ENCODE measurements around the gene NPFFR1. TPM values are rescaled to one million over a fixed set of nuclear protein-coding genes. Genes with fewer than 3 reads are reported as not detected.
"Not testable (repeated sequence)": the region's sequence is repeated elsewhere in the genome, so short reads cannot be mapped to it uniquely, and the experiment has no call there.

Gene NPFFR1
- total and polyA plus RNA-seq, 2 donors, result 0.05 to 0.21 TPM

DNA sequence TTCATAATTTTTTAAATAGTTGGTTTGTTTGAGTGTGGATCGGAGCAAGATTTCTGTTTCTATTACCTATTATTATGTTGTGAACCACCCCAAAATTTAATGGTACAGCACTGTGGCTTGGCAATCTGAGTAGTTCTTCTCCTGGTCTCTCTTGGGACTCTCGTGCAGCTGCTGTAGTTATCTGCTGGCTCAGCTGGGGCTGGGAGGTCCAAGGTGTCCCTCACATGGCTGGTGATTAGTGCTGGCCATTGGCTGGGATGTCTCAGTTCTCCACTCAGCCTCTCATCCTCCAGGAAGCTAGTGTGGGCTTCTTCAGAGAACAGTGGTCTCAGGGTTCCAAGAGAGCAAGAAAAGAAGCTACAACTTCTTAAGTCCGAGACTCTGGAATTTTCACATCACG, 15.4 kb downstream of the NPFFR1 start:
- Histone ChIP-seq H3K27ac (ENCODE audit: low read depth in 1 of 2, low read length in 1 of 2) (no peak overlapping the region), H3K4me1 (ENCODE audit: control insufficient read depth in 2 of 2, insufficient read depth in 2 of 2, low read length in 2 of 2) (no peaks in the 10 kb centered on the region), H3K4me3 (ENCODE audit: low read length in 2 of 2) (no peak overlapping the region), H3K36me3 (ENCODE audit: control insufficient read depth in 2 of 2, insufficient read depth in 2 of 2, low read length in 1 of 2) (no peaks in the 10 kb centered on the region), H3K27me3 (ENCODE audit: control insufficient read depth in 2 of 2, insufficient read depth in 1 of 2, low read length in 1 of 2) (peaks cover 3 to 16% of the 10 kb centered on the region in 2 donors), H3K9me3 (ENCODE audit: control insufficient read depth in 2 of 2, insufficient read depth in 1 of 2, low read length in 1 of 2) (no peaks in the 10 kb centered on the region)
- 97% methylated on average over 4 of the region's 4 CpGs for WGBS
- no peak for DNase-seq (ENCODE audit: low read depth in 6 of 9, low spot score in 9 of 9)

- H3K27ac ChIP-seq (ENCODE audit: low read depth in 1 of 2, low read length in 1 of 2), result no peak overlapping the region
- DNase-seq (ENCODE audit: low read depth in 6 of 9, low spot score in 9 of 9), result no peak
- H3K4me1 ChIP-seq (ENCODE audit: control insufficient read depth in 2 of 2, insufficient read depth in 2 of 2, low read length in 2 of 2), result no peaks in the 10 kb centered on the region
- peaks cover 3 to 18% of the 10 kb centered on the region in 2 donors for H3K27me3 ChIP-seq (ENCODE audit: control insufficient read depth in 2 of 2, insufficient read depth in 1 of 2, low read length in 1 of 2)
- H3K9me3 ChIP-seq (ENCODE audit: control insufficient read depth in 2 of 2, insufficient read depth in 1 of 2, low read length in 1 of 2), result no peaks in the 10 kb centered on the region
- 76% methylated on average over 9 of the region's 9 CpGs for WGBS
- H3K36me3 ChIP-seq (ENCODE audit: control insufficient read depth in 2 of 2, insufficient read depth in 2 of 2, low read length in 1 of 2), result no peaks in the 10 kb centered on the region
- no peak overlapping the region for H3K4me3 ChIP-seq (ENCODE audit: low read length in 2 of 2)
Measured at GRCh38 chr10:70267161-70267933, 16.5 kb downstream of the NPFFR1 start.

GRCh38 chr10:70266701-70267100, 17.1 kb downstream of the NPFFR1 start:
- H3K4me3 ChIP-seq (ENCODE audit: low read length in 2 of 2), result no peak overlapping the region
- H3K4me1 ChIP-seq (ENCODE audit: control insufficient read depth in 2 of 2, insufficient read depth in 2 of 2, low read length in 2 of 2), result no peaks in the 10 kb centered on the region
- peaks cover 3 to 18% of the 10 kb centered on the region in 2 donors for H3K27me3 ChIP-seq (ENCODE audit: control insufficient read depth in 2 of 2, insufficient read depth in 1 of 2, low read length in 1 of 2)
- 11% methylated on average over 1 of the region's 1 CpG for WGBS
- H3K27ac ChIP-seq (ENCODE audit: low read depth in 1 of 2, low read length in 1 of 2), result no peak overlapping the region
- no peaks in the 10 kb centered on the region for H3K36me3 ChIP-seq (ENCODE audit: control insufficient read depth in 2 of 2, insufficient read depth in 2 of 2, low read length in 1 of 2)
- no peak for DNase-seq (ENCODE audit: low read depth in 6 of 9, low spot score in 9 of 9)
- H3K9me3 ChIP-seq (ENCODE audit: control insufficient read depth in 2 of 2, insufficient read depth in 1 of 2, low read length in 1 of 2), result no peaks in the 10 kb centered on the region

GRCh38 chr10:70266056-70266455, 17.7 kb downstream of the NPFFR1 start:
- no peaks in the 10 kb centered on the region for H3K9me3 ChIP-seq (ENCODE audit: control insufficient read depth in 2 of 2, insufficient read depth in 1 of 2, low read length in 1 of 2)
- no peak for DNase-seq (ENCODE audit: low read depth in 6 of 9, low spot score in 9 of 9)
- no peaks in the 10 kb centered on the region for H3K4me1 ChIP-seq (ENCODE audit: control insufficient read depth in 2 of 2, insufficient read depth in 2 of 2, low read length in 2 of 2)
- H3K27me3 ChIP-seq (ENCODE audit: control insufficient read depth in 2 of 2, insufficient read depth in 1 of 2, low read length in 1 of 2), result peaks cover 3 to 18% of the 10 kb centered on the region in 2 donors
- WGBS, result 96% methylated on average over 7 of the region's 7 CpGs
- no peak overlapping the region for H3K4me3 ChIP-seq (ENCODE audit: low read length in 2 of 2)
- H3K27ac ChIP-seq (ENCODE audit: low read depth in 1 of 2, low read length in 1 of 2), result no peak overlapping the region
- no peaks in the 10 kb centered on the region for H3K36me3 ChIP-seq (ENCODE audit: control insufficient read depth in 2 of 2, insufficient read depth in 2 of 2, low read length in 1 of 2)

- WGBS, result 56% methylated on average over 10 of the region's 10 CpGs
- H3K9me3 ChIP-seq (ENCODE audit: control insufficient read depth in 2 of 2, insufficient read depth in 1 of 2, low read length in 1 of 2), result no peaks in the 10 kb centered on the region
- DNase-seq (ENCODE audit: low read depth in 6 of 9, low spot score in 9 of 9), result peak in 1 of 9 donors; percentile 18
- no peak overlapping the region for H3K27ac ChIP-seq (ENCODE audit: low read depth in 1 of 2, low read length in 1 of 2)
- peaks cover 3 to 23% of the 10 kb centered on the region in 2 donors for H3K27me3 ChIP-seq (ENCODE audit: control insufficient read depth in 2 of 2, insufficient read depth in 1 of 2, low read length in 1 of 2)
- H3K36me3 ChIP-seq (ENCODE audit: control insufficient read depth in 2 of 2, insufficient read depth in 2 of 2, low read length in 1 of 2), result no peaks in the 10 kb centered on the region
- H3K4me1 ChIP-seq (ENCODE audit: control insufficient read depth in 2 of 2, insufficient read depth in 2 of 2, low read length in 2 of 2), result no peaks in the 10 kb centered on the region
- no peak overlapping the region for H3K4me3 ChIP-seq (ENCODE audit: low read length in 2 of 2)
Measured at GRCh38 chr10:70265032-70265689, 18.6 kb downstream of the NPFFR1 start.

DNA sequence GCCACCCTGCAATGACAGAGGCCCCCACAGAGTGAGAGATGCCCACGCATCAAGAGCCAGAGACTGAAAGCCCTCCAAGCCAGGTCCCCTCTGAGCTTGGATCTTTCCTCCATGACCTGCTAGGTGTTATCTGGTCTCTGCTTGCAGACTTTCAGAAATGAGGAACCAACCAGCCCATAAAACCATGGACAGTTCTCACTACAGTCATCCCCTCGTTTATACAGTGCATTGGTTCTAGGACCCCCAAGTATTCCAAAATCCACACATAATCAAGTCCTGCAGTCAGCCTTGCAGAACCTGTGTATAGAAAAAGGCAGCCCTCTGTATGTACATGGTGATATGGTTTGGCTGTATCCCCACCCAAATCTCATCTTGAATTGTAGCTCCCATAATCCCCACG, 23.1 kb downstream of the NPFFR1 start:
- Histone ChIP-seq H3K4me1 (ENCODE audit: control insufficient read depth in 2 of 2, insufficient read depth in 2 of 2, low read length in 2 of 2) (peaks cover under 1 to 4% of the 10 kb centered on the region in 2 donors), H3K9me3 (ENCODE audit: control insufficient read depth in 2 of 2, insufficient read depth in 1 of 2, low read length in 1 of 2) (no peaks in the 10 kb centered on the region), H3K4me3 (ENCODE audit: low read length in 2 of 2) (no peak overlapping the region), H3K27me3 (ENCODE audit: control insufficient read depth in 2 of 2, insufficient read depth in 1 of 2, low read length in 1 of 2) (peaks cover 11 to 41% of the 10 kb centered on the region in 2 donors), H3K36me3 (ENCODE audit: control insufficient read depth in 2 of 2, insufficient read depth in 2 of 2, low read length in 1 of 2) (no peaks in the 10 kb centered on the region), H3K27ac (ENCODE audit: low read depth in 1 of 2, low read length in 1 of 2) (no peak overlapping the region)
- 83% methylated on average over 3 of the region's 3 CpGs for WGBS
- DNase-seq (ENCODE audit: low read depth in 6 of 9, low spot score in 9 of 9), result no peak

GRCh38 chr10:70260259-70260658, 23.5 kb downstream of the NPFFR1 start:
- Histone ChIP-seq H3K4me1 (ENCODE audit: control insufficient read depth in 2 of 2, insufficient read depth in 2 of 2, low read length in 2 of 2) (peaks cover 6 to 8% of the 10 kb centered on the region in 2 donors), H3K9me3 (ENCODE audit: control insufficient read depth in 2 of 2, insufficient read depth in 1 of 2, low read length in 1 of 2) (no peaks in the 10 kb centered on the region), H3K27ac (ENCODE audit: low read depth in 1 of 2, low read length in 1 of 2) (no peak overlapping the region), H3K36me3 (ENCODE audit: control insufficient read depth in 2 of 2, insufficient read depth in 2 of 2, low read length in 1 of 2) (no peaks in the 10 kb centered on the region), H3K4me3 (ENCODE audit: low read length in 2 of 2) (no peak overlapping the region), H3K27me3 (ENCODE audit: control insufficient read depth in 2 of 2, insufficient read depth in 1 of 2, low read length in 1 of 2) (peaks cover 15 to 43% of the 10 kb centered on the region in 2 donors)
- WGBS, result 82% methylated on average over 1 of the region's 1 CpG
- DNase-seq (ENCODE audit: low read depth in 6 of 9, low spot score in 9 of 9), result no peak

DNA sequence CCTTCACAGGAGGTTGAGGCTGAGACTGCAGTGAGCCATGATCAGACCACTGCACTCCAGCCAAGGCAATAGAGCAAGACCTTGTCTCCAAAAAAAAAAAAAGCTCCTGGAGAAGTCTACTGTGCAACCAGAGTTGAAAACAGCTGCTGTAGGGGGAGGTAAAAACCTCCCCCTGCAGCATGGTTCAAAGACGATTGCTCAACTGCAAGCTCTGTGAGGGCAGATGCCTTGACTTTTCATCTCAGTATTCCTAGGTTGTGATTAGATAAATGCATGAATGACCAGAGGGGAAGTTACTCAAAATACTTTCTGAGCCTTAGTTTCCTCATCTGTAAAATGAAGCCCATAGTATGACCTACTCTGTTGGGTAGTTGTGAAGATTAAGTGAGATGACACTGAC, 25.6 kb downstream of the NPFFR1 start:
- 96% methylated on average over 1 of the region's 1 CpG for WGBS
- H3K4me1 ChIP-seq (ENCODE audit: control insufficient read depth in 2 of 2, insufficient read depth in 2 of 2, low read length in 2 of 2), result peaks cover 6 to 10% of the 10 kb centered on the region in 2 donors
- H3K36me3 ChIP-seq (ENCODE audit: control insufficient read depth in 2 of 2, insufficient read depth in 2 of 2, low read length in 1 of 2), result no peaks in the 10 kb centered on the region
- no peaks in the 10 kb centered on the region for H3K9me3 ChIP-seq (ENCODE audit: control insufficient read depth in 2 of 2, insufficient read depth in 1 of 2, low read length in 1 of 2)
- peaks cover 27 to 62% of the 10 kb centered on the region in 2 donors for H3K27me3 ChIP-seq (ENCODE audit: control insufficient read depth in 2 of 2, insufficient read depth in 1 of 2, low read length in 1 of 2)
- H3K27ac ChIP-seq (ENCODE audit: low read depth in 1 of 2, low read length in 1 of 2), result no peak overlapping the region
- DNase-seq (ENCODE audit: low read depth in 6 of 9, low spot score in 9 of 9), result no peak
- no peak overlapping the region for H3K4me3 ChIP-seq (ENCODE audit: low read length in 2 of 2)

GRCh38 chr10:70257816-70258215, 26.0 kb downstream of the NPFFR1 start:
- H3K4me3 ChIP-seq (ENCODE audit: low read length in 2 of 2); H3K36me3 ChIP-seq (ENCODE audit: control insufficient read depth in 2 of 2, insufficient read depth in 2 of 2, low read length in 1 of 2); DNase-seq (ENCODE audit: low read depth in 6 of 9, low spot score in 9 of 9); H3K27ac ChIP-seq (ENCODE audit: low read depth in 1 of 2, low read length in 1 of 2); H3K4me1 ChIP-seq (ENCODE audit: control insufficient read depth in 2 of 2, insufficient read depth in 2 of 2, low read length in 2 of 2); H3K9me3 ChIP-seq (ENCODE audit: control insufficient read depth in 2 of 2, insufficient read depth in 1 of 2, low read length in 1 of 2): not testable (repeated sequence)
- WGBS, result 94% methylated on average over 8 of the region's 8 CpGs
- peaks cover 27 to 65% of the 10 kb centered on the region in 2 donors for H3K27me3 ChIP-seq (ENCODE audit: control insufficient read depth in 2 of 2, insufficient read depth in 1 of 2, low read length in 1 of 2)

Measured in thymus (tissue), 11 donors.